HG02981 (cell line): ENCODE data around the gene GMCL2.

ENCODE experiments used
- ATAC-seq: cut with Tn5 transposase; IDR thresholded peaks from one replicate; pipeline ENCODE4 v1.9.1; 2021; ENCODE audit warnings: mild to moderate bottlenecking, moderate library complexity; ENCODE audit not compliant: unreplicated experiment

The GMCL2 gene

DNA sequence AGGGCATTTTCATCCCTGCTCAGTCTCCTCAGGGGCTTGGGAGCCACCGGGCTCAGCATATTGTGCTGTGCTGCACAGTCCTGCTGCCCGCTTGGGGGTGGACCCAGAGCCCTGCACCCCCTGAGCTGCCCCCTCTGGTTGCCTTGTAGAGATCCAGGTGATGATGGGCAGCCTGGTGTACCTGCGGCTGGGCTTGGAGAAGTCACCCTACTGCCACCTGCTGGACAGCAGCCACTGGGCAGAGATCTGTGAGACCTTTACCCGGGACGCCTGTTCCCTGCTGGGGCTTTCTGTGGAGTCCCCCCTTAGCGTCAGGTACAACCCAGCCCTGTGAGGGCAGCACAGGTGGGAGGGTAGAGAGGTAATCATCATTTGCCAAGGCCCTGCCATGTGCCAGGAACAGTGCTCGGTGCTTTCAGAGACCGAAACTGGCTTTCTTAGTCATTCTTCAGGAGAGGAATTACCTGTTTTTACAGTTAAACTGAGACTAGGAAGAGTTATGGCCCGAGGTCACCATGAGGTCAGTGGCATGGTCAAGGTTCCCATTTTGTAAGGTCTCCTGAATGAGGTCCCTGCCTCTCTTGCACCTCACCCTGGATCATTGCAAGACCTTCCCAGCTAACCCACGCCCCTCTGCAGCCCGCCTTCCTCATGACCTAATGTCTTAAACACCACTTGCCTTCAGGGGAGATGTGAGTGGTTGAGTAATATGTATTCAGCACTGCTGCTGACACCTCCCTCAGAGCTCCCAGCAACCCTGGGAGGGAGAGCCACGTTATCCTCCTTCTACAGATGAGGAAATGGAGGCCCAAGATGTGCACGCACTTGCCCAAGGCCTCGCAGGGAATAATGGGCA lies 41.0 kb downstream of the GMCL2 start:
- ATAC-seq, result peak; percentile 74

DNA sequence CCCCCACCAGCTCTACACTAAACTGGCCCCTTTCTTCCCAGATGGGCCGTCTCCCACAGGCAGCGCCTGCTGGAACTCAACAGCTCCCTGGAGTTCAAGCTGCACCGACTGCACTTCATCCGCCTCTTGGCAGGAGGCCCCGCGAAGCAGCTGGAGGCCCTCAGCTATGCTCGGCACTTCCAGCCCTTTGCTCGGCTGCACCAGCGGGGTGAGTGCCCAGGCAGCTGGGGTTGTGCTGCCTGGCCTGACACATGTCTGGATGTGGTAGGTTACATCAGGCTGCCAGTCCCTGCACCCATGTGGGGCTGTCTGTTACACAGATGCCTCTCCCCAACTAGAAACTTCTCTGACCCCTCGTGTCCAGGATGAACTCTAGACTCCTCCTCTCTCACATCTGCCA lies 43.3 kb downstream of the GMCL2 start:
- ATAC-seq, result no peak

DNA sequence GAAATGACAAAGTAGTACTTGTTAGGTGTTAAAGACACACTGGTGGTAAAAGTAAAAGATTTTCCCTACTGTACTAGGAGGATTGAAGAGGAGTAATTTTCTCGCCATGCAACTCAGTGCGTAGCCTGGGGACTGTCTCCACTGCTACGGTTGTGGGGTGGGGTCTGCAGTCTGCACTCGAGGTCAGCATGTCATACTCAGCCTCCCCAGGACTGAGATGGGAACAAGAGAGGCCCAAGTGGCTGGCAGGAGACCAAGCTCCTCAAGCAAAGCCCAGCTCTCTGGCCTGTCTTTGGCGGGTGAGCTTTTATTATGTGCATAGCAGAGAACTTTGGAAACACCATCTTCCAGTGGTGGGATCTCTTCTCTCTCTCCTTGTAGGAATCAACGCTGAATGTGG lies 43.9 kb downstream of the GMCL2 start:
- no peak for ATAC-seq

DNA sequence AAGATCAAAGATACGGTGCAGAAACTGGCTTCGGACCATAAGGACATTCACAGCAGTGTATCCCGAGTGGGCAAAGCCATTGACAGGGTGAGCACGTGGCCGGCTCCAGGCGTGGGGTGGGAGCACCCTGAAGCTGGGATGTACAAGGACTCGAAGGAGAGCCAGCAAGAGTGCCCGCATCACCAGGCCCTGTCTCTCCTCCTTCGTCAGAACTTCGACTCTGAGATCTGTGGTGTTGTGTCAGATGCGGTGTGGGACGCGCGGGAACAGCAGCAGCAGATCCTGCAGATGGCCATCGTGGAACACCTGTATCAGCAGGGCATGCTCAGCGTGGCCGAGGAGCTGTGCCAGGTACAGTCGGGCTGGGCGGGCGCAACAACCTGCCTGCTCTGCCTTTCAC lies 44.5 kb downstream of the GMCL2 start:
- ATAC-seq, result no peak

DNA sequence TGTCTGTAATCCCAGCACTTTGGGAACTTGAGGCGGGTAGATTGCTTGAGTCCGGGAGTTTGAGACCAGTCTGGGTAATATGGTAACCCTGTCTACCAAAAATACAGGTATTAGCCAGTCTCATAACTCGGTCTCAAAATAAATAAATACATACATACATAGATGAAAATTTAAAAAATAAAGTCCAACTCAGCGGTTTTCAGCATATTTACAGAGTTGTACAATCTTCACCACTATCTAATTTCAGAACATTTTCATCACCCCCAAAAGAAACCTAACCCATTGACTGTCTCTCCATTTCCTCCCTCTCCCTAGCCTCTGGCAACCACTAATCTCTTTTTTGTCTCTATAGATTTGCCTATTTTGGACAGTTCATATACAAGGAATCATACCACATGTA lies 45.6 kb downstream of the GMCL2 start:
- ATAC-seq, result no peak

DNA sequence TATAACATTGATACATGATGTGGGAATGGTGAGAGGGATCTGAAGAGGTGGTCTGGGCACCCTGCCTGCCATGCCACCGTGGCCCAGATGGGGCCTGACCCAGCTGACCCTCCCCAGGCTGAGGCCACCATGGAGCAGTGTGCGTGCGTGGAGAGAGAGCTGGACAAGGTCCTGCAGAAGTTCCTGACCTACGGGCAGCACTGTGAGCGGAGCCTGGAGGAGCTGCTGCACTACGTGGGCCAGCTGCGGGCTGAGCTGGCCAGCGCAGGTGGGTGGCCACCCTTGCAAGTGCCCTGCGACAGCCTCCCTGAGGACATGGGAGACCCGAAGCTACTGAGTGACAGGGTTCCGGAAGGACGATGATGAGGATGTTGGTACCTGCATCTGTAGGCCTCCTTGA lies 49.2 kb downstream of the GMCL2 start:
- no peak for ATAC-seq

DNA sequence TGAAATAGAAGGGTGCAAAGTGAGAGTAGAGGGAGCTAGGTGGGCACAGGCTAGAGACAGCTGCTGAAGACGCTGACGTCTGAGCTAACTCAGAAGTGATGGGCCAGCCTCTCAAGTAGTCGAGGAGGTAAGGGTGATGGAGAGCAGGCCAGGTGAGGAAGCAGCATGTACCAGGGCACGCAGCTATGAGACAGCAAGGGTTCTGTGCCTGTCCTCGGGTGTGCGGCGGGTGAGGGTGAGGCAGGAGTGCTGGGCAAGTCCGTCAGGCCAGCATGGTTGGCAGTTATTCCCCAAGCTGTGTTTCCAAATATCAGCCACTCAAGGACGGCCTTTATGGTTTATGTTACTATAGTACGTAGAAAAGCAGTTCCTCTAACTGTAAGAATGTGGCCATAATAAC lies 50.2 kb downstream of the GMCL2 start:
- no peak for ATAC-seq
